H1 (cell line): ENCODE results near the gene COL27A1. TPM values are rescaled to one million over a fixed set of nuclear protein-coding genes. Genes with fewer than 3 reads are reported as not detected.

ENCODE experiments used
- FOSL1 ChIP-seq: IDR thresholded peaks from 2 replicates; pipeline ENCODE4 v1.6.1; 2011; ENCODE audit warnings: mild to moderate bottlenecking, low read depth, low read length, moderate library complexity; ENCODE audit not compliant: insufficient read depth
- GTF2F1 ChIP-seq: IDR thresholded peaks from 2 replicates; pipeline ENCODE4 v1.6.1; 2012; ENCODE audit warnings: low read depth, low read length, improper control_type of control experiment, borderline replicate concordance
- HDAC2 ChIP-seq, 2 experiments: fragments of 300-600 bp in 1 of 2; sonication (generic) in 1 of 2; IDR thresholded peaks; 2 replicates each; pipeline ENCODE4 v1.6.1; 2011 to 2012; ENCODE audit warnings: low read depth in 2 of 2, low read length in 2 of 2, mild to moderate bottlenecking in 2 of 2, moderate library complexity in 2 of 2, borderline replicate concordance in 1 of 2, inconsistent platforms in 1 of 2
- SIRT6 ChIP-seq: IDR thresholded peaks from one replicate; pipeline ENCODE4 v1.7.1; 2012; ENCODE audit warnings: low read length, inconsistent platforms
- SIX5 ChIP-seq: IDR thresholded peaks from 2 replicates; pipeline ENCODE4 v1.6.1; 2011; ENCODE audit warnings: mild to moderate bottlenecking, low read depth, low read length
- SP1 ChIP-seq: IDR thresholded peaks from 2 replicates; pipeline ENCODE4 v1.6.1; 2011; ENCODE audit warnings: low read depth, low read length
- SP4 ChIP-seq: IDR thresholded peaks from 2 replicates; pipeline ENCODE4 v1.6.1; 2012; ENCODE audit warnings: low read length, inconsistent platforms
- TBP ChIP-seq: IDR thresholded peaks from 2 replicates; pipeline ENCODE4 v1.6.1; 2011; ENCODE audit warnings: low read depth, low read length, improper control_type of control experiment
- YY1 ChIP-seq: IDR thresholded peaks from 2 replicates; pipeline ENCODE4 v1.6.1; 2011; ENCODE audit warnings: low read depth, mild to moderate bottlenecking, low read length
- polyA plus RNA-seq, 7 experiments: library from polyadenylated mRNA; depleted of rRNA in 3 of 7; stranded (reverse) in 5 of 7; unstranded in 2 of 7; fragments of >200 nt in 5 of 7; fragments of 200-250 nt in 2 of 7; gene quantifications; 1 replicate in 5 of 7; 2 replicates in 1 of 7; 4 replicates in 1 of 7; pipeline versions ENCODE4 v1.2.1 to v1.2.3, GENCODE V29; 2011 to 2013; ENCODE audit warnings: missing spikeins in 2 of 7, mixed read lengths in 2 of 7
- total RNA-seq: library from RNA; stranded (reverse); fragmentation: NEBNext Ultra II Directional; extraction: Animal tissue kit (Norgen Biotek cat#: 25700); gene quantifications from 2 replicates; pipeline ENCODE4 v1.2.1, GENCODE V29; 2021
- TF ChIP-seq, protein P1 (sequence below): fragments of 300-600 bp; sonication (generic); IDR thresholded peaks from 2 replicates; pipeline ENCODE4 v1.7.1; 2012; ENCODE audit warnings: low read length, moderate library complexity, mild to moderate bottlenecking, inconsistent platforms; ENCODE audit not compliant: insufficient replicate concordance
- TF ChIP-seq, protein P2 (sequence below): IDR thresholded peaks from 2 replicates; pipeline ENCODE4 v1.6.1; 2012; ENCODE audit warnings: low read length, inconsistent platforms

The COL27A1 gene
- total and polyA plus RNA-seq, 2 of the 8 experiments (the other 6 are each of a cell fraction or from before 2014, with no cell fraction given), result 15.1 to 22.8 TPM

DNA sequence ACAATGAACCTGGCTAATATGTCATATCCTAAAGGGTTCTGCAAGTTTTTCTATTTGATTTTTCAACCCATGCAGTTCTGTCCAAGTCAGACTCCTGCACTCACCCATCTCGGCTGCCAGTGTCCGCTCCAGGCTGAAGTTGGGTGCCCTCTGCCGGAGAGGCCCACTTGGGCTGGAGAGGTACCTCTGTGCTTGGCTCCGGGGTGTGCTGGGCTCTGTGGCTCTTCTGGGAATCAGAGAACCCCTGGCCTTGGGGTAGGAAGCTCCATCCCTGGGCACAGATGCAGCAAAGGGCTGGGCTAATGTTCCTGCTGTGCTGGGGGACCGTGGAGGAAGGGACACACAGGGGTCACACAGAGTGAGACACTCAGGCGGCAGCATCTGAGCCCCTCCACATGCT, 200.5 kb downstream of the COL27A1 start (continued):
- TF ChIP-seq, protein P1, sequence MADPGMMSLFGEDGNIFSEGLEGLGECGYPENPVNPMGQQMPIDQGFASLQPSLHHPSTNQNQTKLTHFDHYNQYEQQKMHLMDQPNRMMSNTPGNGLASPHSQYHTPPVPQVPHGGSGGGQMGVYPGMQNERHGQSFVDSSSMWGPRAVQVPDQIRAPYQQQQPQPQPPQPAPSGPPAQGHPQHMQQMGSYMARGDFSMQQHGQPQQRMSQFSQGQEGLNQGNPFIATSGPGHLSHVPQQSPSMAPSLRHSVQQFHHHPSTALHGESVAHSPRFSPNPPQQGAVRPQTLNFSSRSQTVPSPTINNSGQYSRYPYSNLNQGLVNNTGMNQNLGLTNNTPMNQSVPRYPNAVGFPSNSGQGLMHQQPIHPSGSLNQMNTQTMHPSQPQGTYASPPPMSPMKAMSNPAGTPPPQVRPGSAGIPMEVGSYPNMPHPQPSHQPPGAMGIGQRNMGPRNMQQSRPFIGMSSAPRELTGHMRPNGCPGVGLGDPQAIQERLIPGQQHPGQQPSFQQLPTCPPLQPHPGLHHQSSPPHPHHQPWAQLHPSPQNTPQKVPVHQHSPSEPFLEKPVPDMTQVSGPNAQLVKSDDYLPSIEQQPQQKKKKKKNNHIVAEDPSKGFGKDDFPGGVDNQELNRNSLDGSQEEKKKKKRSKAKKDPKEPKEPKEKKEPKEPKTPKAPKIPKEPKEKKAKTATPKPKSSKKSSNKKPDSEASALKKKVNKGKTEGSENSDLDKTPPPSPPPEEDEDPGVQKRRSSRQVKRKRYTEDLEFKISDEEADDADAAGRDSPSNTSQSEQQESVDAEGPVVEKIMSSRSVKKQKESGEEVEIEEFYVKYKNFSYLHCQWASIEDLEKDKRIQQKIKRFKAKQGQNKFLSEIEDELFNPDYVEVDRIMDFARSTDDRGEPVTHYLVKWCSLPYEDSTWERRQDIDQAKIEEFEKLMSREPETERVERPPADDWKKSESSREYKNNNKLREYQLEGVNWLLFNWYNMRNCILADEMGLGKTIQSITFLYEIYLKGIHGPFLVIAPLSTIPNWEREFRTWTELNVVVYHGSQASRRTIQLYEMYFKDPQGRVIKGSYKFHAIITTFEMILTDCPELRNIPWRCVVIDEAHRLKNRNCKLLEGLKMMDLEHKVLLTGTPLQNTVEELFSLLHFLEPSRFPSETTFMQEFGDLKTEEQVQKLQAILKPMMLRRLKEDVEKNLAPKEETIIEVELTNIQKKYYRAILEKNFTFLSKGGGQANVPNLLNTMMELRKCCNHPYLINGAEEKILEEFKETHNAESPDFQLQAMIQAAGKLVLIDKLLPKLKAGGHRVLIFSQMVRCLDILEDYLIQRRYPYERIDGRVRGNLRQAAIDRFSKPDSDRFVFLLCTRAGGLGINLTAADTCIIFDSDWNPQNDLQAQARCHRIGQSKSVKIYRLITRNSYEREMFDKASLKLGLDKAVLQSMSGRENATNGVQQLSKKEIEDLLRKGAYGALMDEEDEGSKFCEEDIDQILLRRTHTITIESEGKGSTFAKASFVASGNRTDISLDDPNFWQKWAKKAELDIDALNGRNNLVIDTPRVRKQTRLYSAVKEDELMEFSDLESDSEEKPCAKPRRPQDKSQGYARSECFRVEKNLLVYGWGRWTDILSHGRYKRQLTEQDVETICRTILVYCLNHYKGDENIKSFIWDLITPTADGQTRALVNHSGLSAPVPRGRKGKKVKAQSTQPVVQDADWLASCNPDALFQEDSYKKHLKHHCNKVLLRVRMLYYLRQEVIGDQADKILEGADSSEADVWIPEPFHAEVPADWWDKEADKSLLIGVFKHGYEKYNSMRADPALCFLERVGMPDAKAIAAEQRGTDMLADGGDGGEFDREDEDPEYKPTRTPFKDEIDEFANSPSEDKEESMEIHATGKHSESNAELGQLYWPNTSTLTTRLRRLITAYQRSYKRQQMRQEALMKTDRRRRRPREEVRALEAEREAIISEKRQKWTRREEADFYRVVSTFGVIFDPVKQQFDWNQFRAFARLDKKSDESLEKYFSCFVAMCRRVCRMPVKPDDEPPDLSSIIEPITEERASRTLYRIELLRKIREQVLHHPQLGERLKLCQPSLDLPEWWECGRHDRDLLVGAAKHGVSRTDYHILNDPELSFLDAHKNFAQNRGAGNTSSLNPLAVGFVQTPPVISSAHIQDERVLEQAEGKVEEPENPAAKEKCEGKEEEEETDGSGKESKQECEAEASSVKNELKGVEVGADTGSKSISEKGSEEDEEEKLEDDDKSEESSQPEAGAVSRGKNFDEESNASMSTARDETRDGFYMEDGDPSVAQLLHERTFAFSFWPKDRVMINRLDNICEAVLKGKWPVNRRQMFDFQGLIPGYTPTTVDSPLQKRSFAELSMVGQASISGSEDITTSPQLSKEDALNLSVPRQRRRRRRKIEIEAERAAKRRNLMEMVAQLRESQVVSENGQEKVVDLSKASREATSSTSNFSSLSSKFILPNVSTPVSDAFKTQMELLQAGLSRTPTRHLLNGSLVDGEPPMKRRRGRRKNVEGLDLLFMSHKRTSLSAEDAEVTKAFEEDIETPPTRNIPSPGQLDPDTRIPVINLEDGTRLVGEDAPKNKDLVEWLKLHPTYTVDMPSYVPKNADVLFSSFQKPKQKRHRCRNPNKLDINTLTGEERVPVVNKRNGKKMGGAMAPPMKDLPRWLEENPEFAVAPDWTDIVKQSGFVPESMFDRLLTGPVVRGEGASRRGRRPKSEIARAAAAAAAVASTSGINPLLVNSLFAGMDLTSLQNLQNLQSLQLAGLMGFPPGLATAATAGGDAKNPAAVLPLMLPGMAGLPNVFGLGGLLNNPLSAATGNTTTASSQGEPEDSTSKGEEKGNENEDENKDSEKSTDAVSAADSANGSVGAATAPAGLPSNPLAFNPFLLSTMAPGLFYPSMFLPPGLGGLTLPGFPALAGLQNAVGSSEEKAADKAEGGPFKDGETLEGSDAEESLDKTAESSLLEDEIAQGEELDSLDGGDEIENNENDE, result no peak
- TF ChIP-seq TBP (no peak), YY1 (no peak), HDAC2 (IDR thresholded peaks at IDR 0.05; ENCODE audit: borderline replicate concordance in 1 of 2, low read depth in 2 of 2, low read length in 2 of 2) (no peak), FOSL1 (no peak), SP4 (no peak), SIX5 (no peak), SIRT6 (no peak), GTF2F1 (no peak), SP1 (no peak)
- TF ChIP-seq, protein P2, sequence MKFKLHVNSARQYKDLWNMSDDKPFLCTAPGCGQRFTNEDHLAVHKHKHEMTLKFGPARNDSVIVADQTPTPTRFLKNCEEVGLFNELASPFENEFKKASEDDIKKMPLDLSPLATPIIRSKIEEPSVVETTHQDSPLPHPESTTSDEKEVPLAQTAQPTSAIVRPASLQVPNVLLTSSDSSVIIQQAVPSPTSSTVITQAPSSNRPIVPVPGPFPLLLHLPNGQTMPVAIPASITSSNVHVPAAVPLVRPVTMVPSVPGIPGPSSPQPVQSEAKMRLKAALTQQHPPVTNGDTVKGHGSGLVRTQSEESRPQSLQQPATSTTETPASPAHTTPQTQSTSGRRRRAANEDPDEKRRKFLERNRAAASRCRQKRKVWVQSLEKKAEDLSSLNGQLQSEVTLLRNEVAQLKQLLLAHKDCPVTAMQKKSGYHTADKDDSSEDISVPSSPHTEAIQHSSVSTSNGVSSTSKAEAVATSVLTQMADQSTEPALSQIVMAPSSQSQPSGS, result no peak
